Measurements from ENCODE around the gene CNNM2.

The CNNM2 gene

GRCh38 chr10:102900006-102900405 lies 18.1 kb upstream of the CNNM2 start:
- Histone ChIP-seq H3K4me3 (ENCODE audit: low read length) (no peak overlapping the region), H3F3A (ENCODE audit: control insufficient read depth, insufficient read depth) (no peaks in the 10 kb centered on the region), H4K20me1 (ENCODE audit: control insufficient read depth, insufficient read depth, low read depth, low read length) (no peaks in the 10 kb centered on the region), H3K9me3 (ENCODE audit: control insufficient read depth, insufficient read depth, low read length) (no peaks in the 10 kb centered on the region), H3K79me2 (ENCODE audit: control insufficient read depth, low read length) (no peaks in the 10 kb centered on the region), H3K9me2 (replicated peaks; ENCODE audit: control insufficient read depth, low read length) (no peaks in the 10 kb centered on the region), H3K4me2 (ENCODE audit: low read length) (no peak overlapping the region), H3K36me3 (ENCODE audit: control insufficient read depth, low read length) (no peaks in the 10 kb centered on the region), H3K4me1 (ENCODE audit: control insufficient read depth, low read length) (no peaks in the 10 kb centered on the region), H3K27ac (ENCODE audit: low read depth, low read length) (no peak overlapping the region), H3K27me3 (ENCODE audit: control insufficient read depth, low read length) (no peaks in the 10 kb centered on the region)
- TF ChIP-seq CTCF (IDR thresholded peaks at IDR 0.05; ENCODE audit: low read depth, low read length, poor library complexity, severe bottlenecking) (no peak), EZH2phosphoT487 (IDR thresholded peaks at IDR 0.05; ENCODE audit: borderline replicate concordance, low read length) (no peak)

- no peaks in the 10 kb centered on the region for H4K20me1 ChIP-seq (ENCODE audit: control insufficient read depth, insufficient read depth, low read depth, low read length)
- H3K9me2 ChIP-seq (replicated peaks; ENCODE audit: control insufficient read depth, low read length), result no peaks in the 10 kb centered on the region
- no peak overlapping the region for H3K4me2 ChIP-seq (ENCODE audit: low read length)
- no peaks in the 10 kb centered on the region for H3K27me3 ChIP-seq (ENCODE audit: control insufficient read depth, low read length)
- no peak for TF ChIP-seq CTCF (IDR thresholded peaks at IDR 0.05; ENCODE audit: low read depth, low read length, poor library complexity, severe bottlenecking)
- TF ChIP-seq EZH2phosphoT487 (IDR thresholded peaks at IDR 0.05; ENCODE audit: borderline replicate concordance, low read length), result no peak
- no peaks in the 10 kb centered on the region for H3F3A ChIP-seq (ENCODE audit: control insufficient read depth, insufficient read depth)
- no peak overlapping the region for H3K27ac ChIP-seq (ENCODE audit: low read depth, low read length)
- no peaks in the 10 kb centered on the region for H3K4me1 ChIP-seq (ENCODE audit: control insufficient read depth, low read length)
- H3K79me2 ChIP-seq (ENCODE audit: control insufficient read depth, low read length), result no peaks in the 10 kb centered on the region
- no peaks in the 10 kb centered on the region for H3K36me3 ChIP-seq (ENCODE audit: control insufficient read depth, low read length)
- H3K4me3 ChIP-seq (ENCODE audit: low read length), result no peak overlapping the region
- no peaks in the 10 kb centered on the region for H3K9me3 ChIP-seq (ENCODE audit: control insufficient read depth, insufficient read depth, low read length)
These were observed 13.7 kb upstream of the CNNM2 start for GRCh38 chr10:102904346-102904745.

- Histone ChIP-seq H3K4me1 (ENCODE audit: control insufficient read depth, low read length) (no peaks in the 10 kb centered on the region), H3K4me3 (ENCODE audit: low read length) (no peak overlapping the region), H3K9me3 (ENCODE audit: control insufficient read depth, insufficient read depth, low read length) (no peaks in the 10 kb centered on the region), H3F3A (ENCODE audit: control insufficient read depth, insufficient read depth) (no peaks in the 10 kb centered on the region), H3K4me2 (ENCODE audit: low read length) (no peak overlapping the region), H4K20me1 (ENCODE audit: control insufficient read depth, insufficient read depth, low read depth, low read length) (no peaks in the 10 kb centered on the region), H3K36me3 (ENCODE audit: control insufficient read depth, low read length) (no peaks in the 10 kb centered on the region), H3K79me2 (ENCODE audit: control insufficient read depth, low read length) (no peaks in the 10 kb centered on the region), H3K27me3 (ENCODE audit: control insufficient read depth, low read length) (no peaks in the 10 kb centered on the region), H3K27ac (ENCODE audit: low read depth, low read length) (no peak overlapping the region), H3K9me2 (replicated peaks; ENCODE audit: control insufficient read depth, low read length) (no peaks in the 10 kb centered on the region)
- TF ChIP-seq CTCF (IDR thresholded peaks at IDR 0.05; ENCODE audit: low read depth, low read length, poor library complexity, severe bottlenecking), result no peak
- TF ChIP-seq EZH2phosphoT487 (IDR thresholded peaks at IDR 0.05; ENCODE audit: borderline replicate concordance, low read length), result no peak
These were observed 11.6 kb upstream of the CNNM2 start for GRCh38 chr10:102906507-102906906.

- Histone ChIP-seq H3K4me1 (ENCODE audit: control insufficient read depth, low read length) (peaks cover 14% of the 10 kb centered on the region), H3F3A (ENCODE audit: control insufficient read depth, insufficient read depth) (no peaks in the 10 kb centered on the region), H3K27ac (ENCODE audit: low read depth, low read length) (no peak overlapping the region), H3K4me2 (ENCODE audit: low read length) (no peak overlapping the region), H4K20me1 (ENCODE audit: control insufficient read depth, insufficient read depth, low read depth, low read length) (no peaks in the 10 kb centered on the region), H3K36me3 (ENCODE audit: control insufficient read depth, low read length) (no peaks in the 10 kb centered on the region), H3K27me3 (ENCODE audit: control insufficient read depth, low read length) (peaks cover 20% of the 10 kb centered on the region), H3K4me3 (ENCODE audit: low read length) (no peak overlapping the region), H3K9me3 (ENCODE audit: control insufficient read depth, insufficient read depth, low read length) (no peaks in the 10 kb centered on the region), H3K79me2 (ENCODE audit: control insufficient read depth, low read length) (no peaks in the 10 kb centered on the region), H3K9me2 (replicated peaks; ENCODE audit: control insufficient read depth, low read length) (no peaks in the 10 kb centered on the region)
- TF ChIP-seq CTCF (IDR thresholded peaks at IDR 0.05; ENCODE audit: low read depth, low read length, poor library complexity, severe bottlenecking), result no peak
- TF ChIP-seq EZH2phosphoT487 (IDR thresholded peaks at IDR 0.05; ENCODE audit: borderline replicate concordance, low read length), result no peak
These were observed 3.3 kb upstream of the CNNM2 start for GRCh38 chr10:102914781-102915180.
